ENCODE measurements around the gene ARHGAP26.
"Not testable (repeated sequence)": the region's sequence is repeated elsewhere in the genome, so short reads cannot be mapped to it uniquely, and the experiment has no call there.

The ARHGAP26 gene

GRCh38 chr5:142970440-142971030, 200.4 kb downstream of the ARHGAP26 start:
- no peak for DNase-seq

- no peak for DNase-seq
These were observed 201.3 kb downstream of the ARHGAP26 start for GRCh38 chr5:142971303-142972013.

- no peak for DNase-seq
These were observed 201.9 kb downstream of the ARHGAP26 start for GRCh38 chr5:142972064-142972570.

GRCh38 chr5:142973932-142974331, 203.8 kb downstream of the ARHGAP26 start:
- no peak for DNase-seq

GRCh38 chr5:142974409-142974808, 204.2 kb downstream of the ARHGAP26 start:
- no peak for DNase-seq

- no peak for DNase-seq
These were observed 206.7 kb downstream of the ARHGAP26 start for GRCh38 chr5:142976861-142977260.

GRCh38 chr5:142977363-142978051, 207.3 kb downstream of the ARHGAP26 start:
- no peak for DNase-seq

- DNase-seq, result no peak
These were observed 208.1 kb downstream of the ARHGAP26 start for GRCh38 chr5:142978252-142978651.

GRCh38 chr5:142978726-142979125, 208.5 kb downstream of the ARHGAP26 start:
- DNase-seq, result no peak

GRCh38 chr5:142979636-142980035, 209.5 kb downstream of the ARHGAP26 start:
- no peak for DNase-seq

GRCh38 chr5:142981475-142981874, 211.3 kb downstream of the ARHGAP26 start:
- no peak for DNase-seq

GRCh38 chr5:142981886-142982820, 212.0 kb downstream of the ARHGAP26 start:
- DNase-seq, result no peak

GRCh38 chr5:142982821-142983200, 212.6 kb downstream of the ARHGAP26 start:
- no peak for DNase-seq

GRCh38 chr5:142984011-142984410, 213.8 kb downstream of the ARHGAP26 start:
- no peak for DNase-seq

- DNase-seq, result no peak
These were observed 214.3 kb downstream of the ARHGAP26 start for GRCh38 chr5:142984525-142984924.

GRCh38 chr5:142989270-142989669, 219.1 kb downstream of the ARHGAP26 start:
- DNase-seq, result not testable (repeated sequence)

- not testable (repeated sequence) for DNase-seq
These were observed 219.9 kb downstream of the ARHGAP26 start for GRCh38 chr5:142990073-142990472.

GRCh38 chr5:142994218-142994617, 224.0 kb downstream of the ARHGAP26 start:
- no peak for DNase-seq

GRCh38 chr5:142995621-142996020, 225.4 kb downstream of the ARHGAP26 start:
- not testable (repeated sequence) for DNase-seq

GRCh38 chr5:142997591-142997990, 227.4 kb downstream of the ARHGAP26 start:
- DNase-seq, result no peak

GRCh38 chr5:142998316-142999020, 228.3 kb downstream of the ARHGAP26 start:
- DNase-seq, result no peak

- not testable (repeated sequence) for DNase-seq
These were observed 230.4 kb downstream of the ARHGAP26 start for GRCh38 chr5:143000551-143000950.

All from NCI-H1417 (cell line).